ENCODE data around the gene ART3.

The ART3 gene

GRCh38 chr4:76091052-76091451 lies 16.5 kb downstream of the ART3 start:
- TF ChIP-seq, protein P1, sequence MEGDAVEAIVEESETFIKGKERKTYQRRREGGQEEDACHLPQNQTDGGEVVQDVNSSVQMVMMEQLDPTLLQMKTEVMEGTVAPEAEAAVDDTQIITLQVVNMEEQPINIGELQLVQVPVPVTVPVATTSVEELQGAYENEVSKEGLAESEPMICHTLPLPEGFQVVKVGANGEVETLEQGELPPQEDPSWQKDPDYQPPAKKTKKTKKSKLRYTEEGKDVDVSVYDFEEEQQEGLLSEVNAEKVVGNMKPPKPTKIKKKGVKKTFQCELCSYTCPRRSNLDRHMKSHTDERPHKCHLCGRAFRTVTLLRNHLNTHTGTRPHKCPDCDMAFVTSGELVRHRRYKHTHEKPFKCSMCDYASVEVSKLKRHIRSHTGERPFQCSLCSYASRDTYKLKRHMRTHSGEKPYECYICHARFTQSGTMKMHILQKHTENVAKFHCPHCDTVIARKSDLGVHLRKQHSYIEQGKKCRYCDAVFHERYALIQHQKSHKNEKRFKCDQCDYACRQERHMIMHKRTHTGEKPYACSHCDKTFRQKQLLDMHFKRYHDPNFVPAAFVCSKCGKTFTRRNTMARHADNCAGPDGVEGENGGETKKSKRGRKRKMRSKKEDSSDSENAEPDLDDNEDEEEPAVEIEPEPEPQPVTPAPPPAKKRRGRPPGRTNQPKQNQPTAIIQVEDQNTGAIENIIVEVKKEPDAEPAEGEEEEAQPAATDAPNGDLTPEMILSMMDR (IDR thresholded peaks at IDR 0.05) = no peak
- H3K4me1 Mint-ChIP-seq = peaks cover 7% of the 10 kb centered on the region
- H3K36me3 Mint-ChIP-seq (ENCODE audit: low read depth) = no peaks in the 10 kb centered on the region
- no peak overlapping the region for H3K4me3 Mint-ChIP-seq
- H3K27ac Mint-ChIP-seq = no peak overlapping the region
- H3K27me3 Mint-ChIP-seq (ENCODE audit: low read depth, poor library complexity) = peaks cover 4% of the 10 kb centered on the region
- no peaks in the 10 kb centered on the region for H3K9me3 Mint-ChIP-seq
- no peak for DNase-seq

GRCh38 chr4:76095568-76095967 lies 21.1 kb downstream of the ART3 start:
- H3K9me3 Mint-ChIP-seq = no peaks in the 10 kb centered on the region
- DNase-seq = no peak
- no peaks in the 10 kb centered on the region for H3K36me3 Mint-ChIP-seq (ENCODE audit: low read depth)
- TF ChIP-seq, protein P1 (IDR thresholded peaks at IDR 0.05) = no peak
- no peak overlapping the region for H3K4me3 Mint-ChIP-seq
- H3K4me1 Mint-ChIP-seq = no peaks in the 10 kb centered on the region
- peaks cover 4% of the 10 kb centered on the region for H3K27me3 Mint-ChIP-seq (ENCODE audit: low read depth, poor library complexity)
- no peak overlapping the region for H3K27ac Mint-ChIP-seq

DNA sequence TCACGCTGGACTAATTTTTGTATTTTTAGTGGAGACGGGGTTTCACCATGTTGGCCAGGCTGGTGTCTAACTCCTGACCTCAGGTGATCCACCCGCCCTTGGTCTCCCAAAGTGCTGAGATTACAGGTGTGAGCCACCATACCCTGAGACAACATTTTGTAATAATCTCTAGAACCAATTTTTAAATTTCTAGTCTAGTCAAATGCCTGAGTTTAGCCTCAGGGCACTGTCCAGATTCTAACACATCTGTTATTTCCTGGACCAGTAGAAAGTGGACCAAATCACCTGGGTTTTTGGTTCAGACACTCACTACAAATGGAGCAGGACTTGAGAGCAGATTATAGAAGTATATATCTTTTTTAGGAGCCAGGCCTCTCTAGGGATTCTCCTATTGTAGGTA lies 21.6 kb downstream of the ART3 start:
- DNase-seq = no peak
- Mint-ChIP-seq H3K4me1 (no peaks in the 10 kb centered on the region), H3K27ac (no peak overlapping the region), H3K4me3 (no peak overlapping the region), H3K36me3 (ENCODE audit: low read depth) (no peaks in the 10 kb centered on the region), H3K27me3 (ENCODE audit: low read depth, poor library complexity) (peaks cover 4% of the 10 kb centered on the region), H3K9me3 (no peaks in the 10 kb centered on the region)
- TF ChIP-seq, protein P1 (IDR thresholded peaks at IDR 0.05) = no peak

- peaks cover 18% of the 10 kb centered on the region for H3K4me1 Mint-ChIP-seq
- no peak overlapping the region for H3K27ac Mint-ChIP-seq
- H3K27me3 Mint-ChIP-seq (ENCODE audit: low read depth, poor library complexity) = peaks cover 4% of the 10 kb centered on the region
- H3K36me3 Mint-ChIP-seq (ENCODE audit: low read depth) = no peaks in the 10 kb centered on the region
- no peak overlapping the region for H3K4me3 Mint-ChIP-seq
- TF ChIP-seq, protein P1 (IDR thresholded peaks at IDR 0.05) = no peak
- no peak for DNase-seq
- no peaks in the 10 kb centered on the region for H3K9me3 Mint-ChIP-seq
Observed at GRCh38 chr4:76105652-76106051, 31.1 kb downstream of the ART3 start.

DNA sequence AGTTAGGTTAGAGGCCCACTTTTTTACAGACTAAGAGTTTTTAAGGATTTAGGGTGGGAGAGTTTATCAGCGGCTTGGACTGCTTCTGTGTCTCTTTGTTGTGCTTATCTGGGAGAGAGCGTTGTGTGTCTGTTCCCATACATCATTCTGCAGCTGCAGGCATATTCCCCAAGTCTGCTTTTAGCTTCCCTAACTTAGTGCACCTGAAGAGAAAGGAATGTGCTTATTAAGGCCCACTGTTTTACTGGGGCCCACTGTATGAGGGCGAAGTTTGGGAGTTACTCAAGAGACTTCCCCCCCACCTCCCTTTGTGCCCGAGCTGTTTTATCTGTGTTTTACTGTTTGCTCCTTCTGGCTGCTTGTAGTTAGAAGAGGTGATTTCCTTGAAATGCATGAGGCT lies 31.9 kb downstream of the ART3 start:
- H3K4me1 Mint-ChIP-seq = peaks cover 18% of the 10 kb centered on the region
- TF ChIP-seq, protein P1 (IDR thresholded peaks at IDR 0.05) = no peak
- H3K27me3 Mint-ChIP-seq (ENCODE audit: low read depth, poor library complexity) = peaks cover 4% of the 10 kb centered on the region
- no peak overlapping the region for H3K4me3 Mint-ChIP-seq
- no peaks in the 10 kb centered on the region for H3K36me3 Mint-ChIP-seq (ENCODE audit: low read depth)
- peak overlapping the region; percentile 64 for H3K27ac Mint-ChIP-seq
- no peak for DNase-seq
- no peaks in the 10 kb centered on the region for H3K9me3 Mint-ChIP-seq

GRCh38 chr4:76108467-76109181 lies 34.1 kb downstream of the ART3 start:
- no peak for DNase-seq
- Mint-ChIP-seq H3K4me1 (peaks cover 18% of the 10 kb centered on the region), H3K27me3 (ENCODE audit: low read depth, poor library complexity) (peaks cover 4% of the 10 kb centered on the region), H3K4me3 (no peak overlapping the region), H3K36me3 (ENCODE audit: low read depth) (peaks cover 14% of the 10 kb centered on the region), H3K9me3 (no peaks in the 10 kb centered on the region), H3K27ac (no peak overlapping the region)
- TF ChIP-seq, protein P1 (IDR thresholded peaks at IDR 0.05) = no peak
